ENCODE data around the gene CCDC51.

DNA sequence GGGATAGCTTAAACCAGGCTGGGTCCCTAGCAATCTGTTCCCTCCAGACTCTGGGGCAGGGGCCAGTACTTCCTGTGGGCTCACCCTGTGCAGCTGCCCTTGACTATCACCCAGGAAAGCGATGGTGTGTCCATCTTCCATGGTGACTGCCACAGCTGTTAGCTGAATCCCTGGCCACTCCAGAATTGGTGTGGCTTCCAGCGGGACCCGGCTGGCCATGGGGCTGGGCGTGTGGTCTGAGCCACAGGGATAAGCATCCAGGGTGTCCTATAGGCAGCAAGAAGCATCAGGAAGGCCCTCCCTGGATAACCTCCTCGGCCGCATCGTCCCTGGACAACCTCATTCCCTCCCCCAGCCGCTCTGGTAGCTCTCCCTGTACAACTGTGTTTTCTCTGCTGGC is 17.2 kb downstream of the CCDC51 start:
- TF ChIP-seq, protein P1, sequence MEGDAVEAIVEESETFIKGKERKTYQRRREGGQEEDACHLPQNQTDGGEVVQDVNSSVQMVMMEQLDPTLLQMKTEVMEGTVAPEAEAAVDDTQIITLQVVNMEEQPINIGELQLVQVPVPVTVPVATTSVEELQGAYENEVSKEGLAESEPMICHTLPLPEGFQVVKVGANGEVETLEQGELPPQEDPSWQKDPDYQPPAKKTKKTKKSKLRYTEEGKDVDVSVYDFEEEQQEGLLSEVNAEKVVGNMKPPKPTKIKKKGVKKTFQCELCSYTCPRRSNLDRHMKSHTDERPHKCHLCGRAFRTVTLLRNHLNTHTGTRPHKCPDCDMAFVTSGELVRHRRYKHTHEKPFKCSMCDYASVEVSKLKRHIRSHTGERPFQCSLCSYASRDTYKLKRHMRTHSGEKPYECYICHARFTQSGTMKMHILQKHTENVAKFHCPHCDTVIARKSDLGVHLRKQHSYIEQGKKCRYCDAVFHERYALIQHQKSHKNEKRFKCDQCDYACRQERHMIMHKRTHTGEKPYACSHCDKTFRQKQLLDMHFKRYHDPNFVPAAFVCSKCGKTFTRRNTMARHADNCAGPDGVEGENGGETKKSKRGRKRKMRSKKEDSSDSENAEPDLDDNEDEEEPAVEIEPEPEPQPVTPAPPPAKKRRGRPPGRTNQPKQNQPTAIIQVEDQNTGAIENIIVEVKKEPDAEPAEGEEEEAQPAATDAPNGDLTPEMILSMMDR (IDR thresholded peaks at IDR 0.05; ENCODE audit: extremely low read depth in 1 of 2, insufficient read depth in 1 of 2, low read depth in 1 of 2, low read length in 2 of 2) = no peak
- no peak for TF ChIP-seq EZH2 (IDR thresholded peaks at IDR 0.05; ENCODE audit: borderline replicate concordance, low read depth, low read length, severe bottlenecking)
- TF ChIP-seq POLR2AphosphoS5 (IDR thresholded peaks at IDR 0.05; ENCODE audit: insufficient read depth, low read depth, low read length) = no peak
- TF ChIP-seq POLR2A (IDR thresholded peaks at IDR 0.05; ENCODE audit: low read depth, low read length) = no peak
- TF ChIP-seq, protein P2, sequence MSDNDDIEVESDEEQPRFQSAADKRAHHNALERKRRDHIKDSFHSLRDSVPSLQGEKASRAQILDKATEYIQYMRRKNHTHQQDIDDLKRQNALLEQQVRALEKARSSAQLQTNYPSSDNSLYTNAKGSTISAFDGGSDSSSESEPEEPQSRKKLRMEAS (IDR thresholded peaks at IDR 0.05; ENCODE audit: insufficient read depth, insufficient read length) = no peak
- no peak for TF ChIP-seq JUN (IDR thresholded peaks at IDR 0.05; ENCODE audit: borderline replicate concordance, insufficient read depth, insufficient read length, low read depth)
- no peak for TF ChIP-seq MYC (IDR thresholded peaks at IDR 0.05; ENCODE audit: low read depth, low read length)
